DOHH2 (cell line): ENCODE results near the gene SUGP2.

Experiments used
- H3F3A ChIP-seq: fragments of 200-600 bp; sonication (generic), shearing (Covaris generic); 2 replicates; pipeline ENCODE4 v1.6.0; 2016; ENCODE audit warnings: antibody characterized with exemption, mild to moderate bottlenecking; ENCODE audit not compliant: control insufficient read depth, insufficient read depth
- H3K27ac ChIP-seq: fragments of 200-600 bp; sonication (generic); 2 replicates; pipeline ENCODE4 v1.5.1; 2014; ENCODE audit warnings: low read depth, mild to moderate bottlenecking, low read length, moderate library complexity
- H3K27me3 ChIP-seq: fragments of 200-600 bp; sonication (generic); 2 replicates; pipeline ENCODE4 v1.6.1; 2014; ENCODE audit warnings: mild to moderate bottlenecking, low read length, mixed read lengths; ENCODE audit not compliant: control insufficient read depth
- H3K36me3 ChIP-seq: fragments of 200-600 bp; sonication (generic); 2 replicates; pipeline ENCODE4 v1.6.1; 2014; ENCODE audit warnings: mild to moderate bottlenecking, low read length, moderate library complexity, mixed read lengths; ENCODE audit not compliant: control insufficient read depth
- H3K4me1 ChIP-seq: fragments of 200-600 bp; sonication (generic); 2 replicates; pipeline ENCODE4 v1.6.1; 2014; ENCODE audit warnings: mild to moderate bottlenecking, low read length, mixed read lengths; ENCODE audit not compliant: control insufficient read depth
- H3K4me2 ChIP-seq: fragments of 200-600 bp; sonication (generic); 2 replicates; pipeline ENCODE4 v1.6.0; 2014; ENCODE audit warnings: mild to moderate bottlenecking, low read length, moderate library complexity
- H3K4me3 ChIP-seq: fragments of 200-600 bp; sonication (generic); 2 replicates; pipeline ENCODE4 v1.5.1; 2014; ENCODE audit warnings: mild to moderate bottlenecking, low read length, mixed read lengths
- H3K79me2 ChIP-seq: fragments of 200-600 bp; sonication (generic); 2 replicates; pipeline ENCODE4 v1.6.1; 2014; ENCODE audit warnings: mild to moderate bottlenecking, low read length, mixed read lengths; ENCODE audit not compliant: control insufficient read depth
- H3K9me2 ChIP-seq: fragments of 200-600 bp; sonication (generic); replicated peaks from 2 replicates; pipeline ENCODE4 v1.6.1; 2014; ENCODE audit warnings: mild to moderate bottlenecking, low read length, mixed read lengths; ENCODE audit not compliant: control insufficient read depth
- H3K9me3 ChIP-seq: fragments of 200-600 bp; sonication (generic); 2 replicates; pipeline ENCODE4 v1.6.1; 2014; ENCODE audit warnings: antibody characterized with exemption, low read length, mixed read lengths; ENCODE audit not compliant: control insufficient read depth, insufficient read depth
- H4K20me1 ChIP-seq: fragments of 200-600 bp; sonication (generic); 2 replicates; pipeline ENCODE4 v1.6.0; 2014; ENCODE audit warnings: low read depth, mild to moderate bottlenecking, antibody characterized with exemption, low read length, moderate library complexity; ENCODE audit not compliant: control insufficient read depth, insufficient read depth
- EZH2phosphoT487 ChIP-seq: fragments of 200-600 bp; sonication (generic); IDR thresholded peaks from 2 replicates; pipeline ENCODE4 v1.6.1; 2017; ENCODE audit warnings: borderline replicate concordance, mild to moderate bottlenecking, antibody characterized with exemption, low read length, moderate library complexity, mixed read lengths
- TF ChIP-seq, protein P1 (sequence below): fragments of 200-600 bp; sonication (generic); IDR thresholded peaks from one replicate; pipeline ENCODE4 v1.5.1; 2014; ENCODE audit warnings: antibody characterized with exemption, mild to moderate bottlenecking, low read depth, low read length; ENCODE audit not compliant: poor library complexity, severe bottlenecking

Gene SUGP2

DNA sequence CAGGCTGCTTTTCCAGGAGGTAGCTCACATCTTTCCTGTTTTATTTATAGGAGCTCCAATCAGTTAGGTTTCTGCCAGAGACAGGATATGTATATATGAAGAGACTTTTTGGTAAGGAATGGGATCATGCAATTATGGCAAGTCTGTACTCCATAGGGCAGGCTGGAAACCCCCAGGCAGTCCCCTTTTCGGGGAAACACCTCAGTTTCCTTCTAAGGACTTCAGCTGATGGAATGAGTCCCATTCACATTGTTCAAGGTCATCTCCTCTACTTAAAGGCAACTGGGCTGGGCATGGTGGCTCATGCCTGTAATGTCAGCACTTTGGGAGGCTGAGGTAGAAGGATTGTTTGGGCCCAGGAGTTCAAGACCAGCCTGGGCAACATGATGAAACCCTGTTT is 19.6 kb upstream of the SUGP2 start:
- H4K20me1 ChIP-seq = 0 out of 2 replicates have a peak, but pooled peaks cover 8% of the 10 kb centered on the region
- H3K79me2 ChIP-seq = no peaks in the 10 kb centered on the region
- no peak overlapping the region for H3K4me2 ChIP-seq
- peaks cover 79% of the 10 kb centered on the region for H3K36me3 ChIP-seq
- no peaks in the 10 kb centered on the region for H3F3A ChIP-seq
- no peaks in the 10 kb centered on the region for H3K9me3 ChIP-seq
- no peaks in the 10 kb centered on the region for H3K4me1 ChIP-seq
- TF ChIP-seq, protein P1, sequence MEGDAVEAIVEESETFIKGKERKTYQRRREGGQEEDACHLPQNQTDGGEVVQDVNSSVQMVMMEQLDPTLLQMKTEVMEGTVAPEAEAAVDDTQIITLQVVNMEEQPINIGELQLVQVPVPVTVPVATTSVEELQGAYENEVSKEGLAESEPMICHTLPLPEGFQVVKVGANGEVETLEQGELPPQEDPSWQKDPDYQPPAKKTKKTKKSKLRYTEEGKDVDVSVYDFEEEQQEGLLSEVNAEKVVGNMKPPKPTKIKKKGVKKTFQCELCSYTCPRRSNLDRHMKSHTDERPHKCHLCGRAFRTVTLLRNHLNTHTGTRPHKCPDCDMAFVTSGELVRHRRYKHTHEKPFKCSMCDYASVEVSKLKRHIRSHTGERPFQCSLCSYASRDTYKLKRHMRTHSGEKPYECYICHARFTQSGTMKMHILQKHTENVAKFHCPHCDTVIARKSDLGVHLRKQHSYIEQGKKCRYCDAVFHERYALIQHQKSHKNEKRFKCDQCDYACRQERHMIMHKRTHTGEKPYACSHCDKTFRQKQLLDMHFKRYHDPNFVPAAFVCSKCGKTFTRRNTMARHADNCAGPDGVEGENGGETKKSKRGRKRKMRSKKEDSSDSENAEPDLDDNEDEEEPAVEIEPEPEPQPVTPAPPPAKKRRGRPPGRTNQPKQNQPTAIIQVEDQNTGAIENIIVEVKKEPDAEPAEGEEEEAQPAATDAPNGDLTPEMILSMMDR = no peak
- TF ChIP-seq EZH2phosphoT487 = no peak
- no peaks in the 10 kb centered on the region for H3K9me2 ChIP-seq
- no peak overlapping the region for H3K4me3 ChIP-seq
- H3K27ac ChIP-seq = no peak overlapping the region
- no peaks in the 10 kb centered on the region for H3K27me3 ChIP-seq

- peaks cover 3% of the 10 kb centered on the region; the same call in 1 of the 2 replicates for H3F3A ChIP-seq
- no peak overlapping the region for H3K27ac ChIP-seq
- H3K9me2 ChIP-seq = no peaks in the 10 kb centered on the region
- 0 out of 2 replicates have a peak, but pooled peaks cover 8% of the 10 kb centered on the region for H4K20me1 ChIP-seq
- H3K27me3 ChIP-seq = no peaks in the 10 kb centered on the region
- H3K4me3 ChIP-seq = no peak overlapping the region
- H3K9me3 ChIP-seq = no peaks in the 10 kb centered on the region
- H3K79me2 ChIP-seq = no peaks in the 10 kb centered on the region
- TF ChIP-seq EZH2phosphoT487 = no peak
- TF ChIP-seq, protein P1 = no peak
- no peaks in the 10 kb centered on the region for H3K4me1 ChIP-seq
- no peak overlapping the region for H3K4me2 ChIP-seq
- H3K36me3 ChIP-seq = peaks cover 75% of the 10 kb centered on the region
Observed at GRCh38 chr19:19051478-19052213, 18.3 kb upstream of the SUGP2 start.

GRCh38 chr19:19050731-19051130 is 17.4 kb upstream of the SUGP2 start:
- TF ChIP-seq, protein P1 = no peak
- TF ChIP-seq EZH2phosphoT487 = no peak

More at GRCh38 chr19:19050731-19051130, 17.4 kb upstream of the SUGP2 start:
- no peaks in the 10 kb centered on the region for H3K9me3 ChIP-seq
- H3K4me3 ChIP-seq = no peak overlapping the region
- H3F3A ChIP-seq = peaks cover 3% of the 10 kb centered on the region; the same call in 1 of the 2 replicates
- H3K36me3 ChIP-seq = peaks cover 70% of the 10 kb centered on the region
- H3K4me1 ChIP-seq = no peaks in the 10 kb centered on the region
- no peak overlapping the region for H3K4me2 ChIP-seq
- no peaks in the 10 kb centered on the region for H3K9me2 ChIP-seq
- no peaks in the 10 kb centered on the region for H3K79me2 ChIP-seq
- 0 out of 2 replicates have a peak, but pooled peaks cover 8% of the 10 kb centered on the region for H4K20me1 ChIP-seq
- no peak overlapping the region for H3K27ac ChIP-seq
- H3K27me3 ChIP-seq = no peaks in the 10 kb centered on the region
